ENCODE results near the gene FLRT2.

The FLRT2 gene

GRCh38 chr14:85607651-85608081 lies 77.7 kb downstream of the FLRT2 start:
- no peak for DNase-seq
- no peak overlapping the region for H3K27ac Mint-ChIP-seq
- no peaks in the 10 kb centered on the region for H3K36me3 Mint-ChIP-seq (ENCODE audit: low read depth)
- H3K27me3 Mint-ChIP-seq: no peaks in the 10 kb centered on the region
- H3K4me1 Mint-ChIP-seq (ENCODE audit: low read depth): no peaks in the 10 kb centered on the region
- H3K4me3 Mint-ChIP-seq: no peak overlapping the region
- H3K9me3 Mint-ChIP-seq: peaks cover 3% of the 10 kb centered on the region

GRCh38 chr14:85613496-85613895 lies 83.6 kb downstream of the FLRT2 start:
- Mint-ChIP-seq H3K27me3 (no peaks in the 10 kb centered on the region), H3K36me3 (ENCODE audit: low read depth) (no peaks in the 10 kb centered on the region), H3K4me1 (ENCODE audit: low read depth) (no peaks in the 10 kb centered on the region), H3K4me3 (no peak overlapping the region), H3K9me3 (peaks cover 3% of the 10 kb centered on the region), H3K27ac (no peak overlapping the region)
- no peak for DNase-seq

GRCh38 chr14:85616386-85616885 lies 86.5 kb downstream of the FLRT2 start:
- H3K4me1 Mint-ChIP-seq (ENCODE audit: low read depth): no peaks in the 10 kb centered on the region
- H3K27ac Mint-ChIP-seq: no peak overlapping the region

GRCh38 chr14:85616886-85617285 lies 86.9 kb downstream of the FLRT2 start:
- no peaks in the 10 kb centered on the region for H3K27me3 Mint-ChIP-seq
- no peaks in the 10 kb centered on the region for H3K36me3 Mint-ChIP-seq (ENCODE audit: low read depth)
- no peaks in the 10 kb centered on the region for H3K9me3 Mint-ChIP-seq
- no peak overlapping the region for H3K27ac Mint-ChIP-seq
- H3K4me1 Mint-ChIP-seq (ENCODE audit: low read depth): no peaks in the 10 kb centered on the region
- H3K4me3 Mint-ChIP-seq: no peak overlapping the region
- no peak for DNase-seq

More at GRCh38 chr14:85616386-85616885, 86.5 kb downstream of the FLRT2 start:
- no peak overlapping the region for H3K4me3 Mint-ChIP-seq
- no peaks in the 10 kb centered on the region for H3K36me3 Mint-ChIP-seq (ENCODE audit: low read depth)
- no peaks in the 10 kb centered on the region for H3K27me3 Mint-ChIP-seq
- no peak for DNase-seq
- peaks cover 3% of the 10 kb centered on the region for H3K9me3 Mint-ChIP-seq

GRCh38 chr14:85617791-85618190 lies 87.8 kb downstream of the FLRT2 start:
- Mint-ChIP-seq H3K36me3 (ENCODE audit: low read depth) (no peaks in the 10 kb centered on the region), H3K4me3 (no peak overlapping the region), H3K27me3 (no peaks in the 10 kb centered on the region), H3K27ac (no peak overlapping the region), H3K9me3 (no peaks in the 10 kb centered on the region), H3K4me1 (ENCODE audit: low read depth) (no peaks in the 10 kb centered on the region)
- no peak for DNase-seq

GRCh38 chr14:85618390-85618789 lies 88.4 kb downstream of the FLRT2 start:
- DNase-seq: no peak
- Mint-ChIP-seq H3K9me3 (no peaks in the 10 kb centered on the region), H3K27ac (no peak overlapping the region), H3K4me1 (ENCODE audit: low read depth) (no peaks in the 10 kb centered on the region), H3K27me3 (no peaks in the 10 kb centered on the region), H3K4me3 (no peak overlapping the region), H3K36me3 (ENCODE audit: low read depth) (no peaks in the 10 kb centered on the region)

- H3K4me3 Mint-ChIP-seq: no peak overlapping the region
- no peak overlapping the region for H3K27ac Mint-ChIP-seq
- no peak for DNase-seq
- H3K4me1 Mint-ChIP-seq (ENCODE audit: low read depth): no peaks in the 10 kb centered on the region
- no peaks in the 10 kb centered on the region for H3K36me3 Mint-ChIP-seq (ENCODE audit: low read depth)
- H3K9me3 Mint-ChIP-seq: no peaks in the 10 kb centered on the region
- H3K27me3 Mint-ChIP-seq: no peaks in the 10 kb centered on the region
These were observed 89.0 kb downstream of the FLRT2 start for GRCh38 chr14:85618978-85619377.

GRCh38 chr14:85619851-85620250 lies 89.9 kb downstream of the FLRT2 start:
- Mint-ChIP-seq H3K4me3 (no peak overlapping the region), H3K27ac (no peak overlapping the region), H3K4me1 (ENCODE audit: low read depth) (no peaks in the 10 kb centered on the region), H3K36me3 (ENCODE audit: low read depth) (no peaks in the 10 kb centered on the region), H3K9me3 (no peaks in the 10 kb centered on the region), H3K27me3 (no peaks in the 10 kb centered on the region)
- no peak for DNase-seq

GRCh38 chr14:85620947-85621346 lies 91.0 kb downstream of the FLRT2 start:
- H3K27ac Mint-ChIP-seq: no peak overlapping the region
- H3K4me1 Mint-ChIP-seq (ENCODE audit: low read depth): no peaks in the 10 kb centered on the region
- H3K36me3 Mint-ChIP-seq (ENCODE audit: low read depth): no peaks in the 10 kb centered on the region
- no peak overlapping the region for H3K4me3 Mint-ChIP-seq
- no peaks in the 10 kb centered on the region for H3K27me3 Mint-ChIP-seq
- no peaks in the 10 kb centered on the region for H3K9me3 Mint-ChIP-seq
- no peak for DNase-seq

- H3K4me1 Mint-ChIP-seq (ENCODE audit: low read depth): no peaks in the 10 kb centered on the region
- no peaks in the 10 kb centered on the region for H3K27me3 Mint-ChIP-seq
- H3K9me3 Mint-ChIP-seq: no peaks in the 10 kb centered on the region
- H3K36me3 Mint-ChIP-seq (ENCODE audit: low read depth): no peaks in the 10 kb centered on the region
- no peak overlapping the region for H3K27ac Mint-ChIP-seq
- no peak overlapping the region for H3K4me3 Mint-ChIP-seq
- no peak for DNase-seq
These were observed 92.2 kb downstream of the FLRT2 start for GRCh38 chr14:85622106-85622505.

- Mint-ChIP-seq H3K9me3 (no peaks in the 10 kb centered on the region), H3K36me3 (ENCODE audit: low read depth) (no peaks in the 10 kb centered on the region), H3K4me3 (no peak overlapping the region), H3K27me3 (no peaks in the 10 kb centered on the region), H3K4me1 (ENCODE audit: low read depth) (no peaks in the 10 kb centered on the region), H3K27ac (no peak overlapping the region)
- no peak for DNase-seq
These were observed 93.2 kb downstream of the FLRT2 start for GRCh38 chr14:85622986-85623685.

- no peaks in the 10 kb centered on the region for H3K4me1 Mint-ChIP-seq (ENCODE audit: low read depth)
- H3K4me3 Mint-ChIP-seq: no peak overlapping the region
- DNase-seq: no peak
- H3K9me3 Mint-ChIP-seq: no peaks in the 10 kb centered on the region
- H3K27me3 Mint-ChIP-seq: no peaks in the 10 kb centered on the region
- H3K36me3 Mint-ChIP-seq (ENCODE audit: low read depth): no peaks in the 10 kb centered on the region
- H3K27ac Mint-ChIP-seq: no peak overlapping the region
These were observed 96.1 kb downstream of the FLRT2 start for GRCh38 chr14:85625925-85626585.

GRCh38 chr14:85634205-85634604 lies 104.3 kb downstream of the FLRT2 start:
- no peak for DNase-seq
- Mint-ChIP-seq H3K9me3 (peaks cover 1% of the 10 kb centered on the region), H3K4me1 (ENCODE audit: low read depth) (no peaks in the 10 kb centered on the region), H3K27ac (no peak overlapping the region), H3K27me3 (no peaks in the 10 kb centered on the region), H3K4me3 (no peak overlapping the region), H3K36me3 (ENCODE audit: low read depth) (no peaks in the 10 kb centered on the region)

- Mint-ChIP-seq H3K27me3 (no peaks in the 10 kb centered on the region), H3K36me3 (ENCODE audit: low read depth) (no peaks in the 10 kb centered on the region), H3K4me1 (ENCODE audit: low read depth) (no peaks in the 10 kb centered on the region), H3K9me3 (peaks cover under 1% of the 10 kb centered on the region), H3K4me3 (no peak overlapping the region), H3K27ac (no peak overlapping the region)
- DNase-seq: no peak
These were observed 114.3 kb downstream of the FLRT2 start for GRCh38 chr14:85644211-85644610.

GRCh38 chr14:85653029-85653428 lies 123.1 kb downstream of the FLRT2 start:
- Mint-ChIP-seq H3K4me1 (ENCODE audit: low read depth) (no peaks in the 10 kb centered on the region), H3K9me3 (no peaks in the 10 kb centered on the region), H3K36me3 (ENCODE audit: low read depth) (no peaks in the 10 kb centered on the region), H3K27ac (no peak overlapping the region), H3K27me3 (no peaks in the 10 kb centered on the region), H3K4me3 (no peak overlapping the region)
- no peak for DNase-seq
